ENCODE data around the gene ELOF1. TPM values are rescaled to one million over a fixed set of nuclear protein-coding genes. Genes with fewer than 3 reads are reported as not detected.

ELOF1 gene
- total RNA-seq, 1 experiment from 2014 or later: 49.4 TPM

DNA sequence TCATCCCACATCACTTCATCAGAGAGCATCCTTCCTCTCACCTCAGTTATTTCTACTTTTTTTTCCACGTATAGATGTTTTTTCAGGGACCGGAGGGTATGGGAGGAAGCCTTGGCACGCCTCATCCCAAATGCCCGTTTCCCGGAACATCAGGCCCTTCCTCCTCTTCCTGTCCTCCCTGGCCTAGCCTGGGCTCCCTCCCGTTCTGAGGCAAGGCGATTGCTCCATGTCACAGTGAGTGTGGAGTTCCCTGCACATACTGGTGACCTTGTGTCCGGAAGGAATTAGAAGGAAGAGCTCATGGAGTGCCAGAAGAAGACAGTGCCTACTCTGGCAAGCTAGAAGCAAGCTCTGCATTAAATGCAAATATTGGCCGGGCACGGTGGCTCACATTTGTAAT, 37.1 kb upstream of the ELOF1 start:
- Histone ChIP-seq H3K36me3 (ENCODE audit: control insufficient read depth, insufficient read depth, low read length) (peaks cover 2% of the 10 kb centered on the region), H3K9me3 (no peaks in the 10 kb centered on the region), H3K27me3 (replicated peaks; ENCODE audit: control insufficient read depth, insufficient read depth, low read length) (no peaks in the 10 kb centered on the region), H3K4me3 (ENCODE audit: low read depth, low read length) (no peak overlapping the region), H3K4me1 (0 out of 2 replicates have a peak, but pooled peaks cover 3% of the 10 kb centered on the region)
- peaks cover 27% of the 10 kb centered on the region for H3K36me3 Mint-ChIP-seq (ENCODE audit: insufficient read depth, unreplicated experiment)
- intact Hi-C loops (cut with micrococcal nuclease; ENCODE audit: unreplicated experiment): loop anchor here (2.0 kb wide), 2 partner anchors 29 to 67 kb away; partner anchors contain the start of gene ECSIT
- TSS peak; percentile 24 for BruUV-seq (replicated peaks)
- ChIA-PET POLR2A (no interaction called here), CTCF (no interaction called here)
- no peaks in the 10 kb centered on the region for H3K9me3 Mint-ChIP-seq (ENCODE audit: unreplicated experiment)
- no peak for TF ChIP-seq CTCF (IDR thresholded peaks at IDR 0.05; ENCODE audit: insufficient read depth in 1 of 2, low read depth in 1 of 2, low read length in 1 of 2, severe bottlenecking in 1 of 2, unreplicated experiment in 1 of 2)
- no peaks in the 10 kb centered on the region for H3K27me3 Mint-ChIP-seq (ENCODE audit: insufficient read depth, unreplicated experiment)
- DNase-seq: no peak
- H3K4me3 Mint-ChIP-seq (ENCODE audit: unreplicated experiment): peak overlapping the region; percentile 90
- H3K4me1 Mint-ChIP-seq (ENCODE audit: low read depth, unreplicated experiment): no peaks in the 10 kb centered on the region
- H3K27ac Mint-ChIP-seq (ENCODE audit: unreplicated experiment): no peak overlapping the region

- Histone ChIP-seq H3K4me1 (0 out of 2 replicates have a peak, but pooled peaks cover 3% of the 10 kb centered on the region), H3K27me3 (replicated peaks; ENCODE audit: control insufficient read depth, insufficient read depth, low read length) (no peaks in the 10 kb centered on the region), H3K36me3 (ENCODE audit: control insufficient read depth, insufficient read depth, low read length) (peaks cover 2% of the 10 kb centered on the region; the same call in 1 of the 2 replicates), H3K4me3 (ENCODE audit: low read depth, low read length) (no peak overlapping the region), H3K9me3 (no peaks in the 10 kb centered on the region)
- no peak for DNase-seq
- peaks cover 3% of the 10 kb centered on the region for H3K27me3 Mint-ChIP-seq (ENCODE audit: insufficient read depth, unreplicated experiment)
- peaks cover 14% of the 10 kb centered on the region for H3K36me3 Mint-ChIP-seq (ENCODE audit: insufficient read depth, unreplicated experiment)
- CTCF ChIA-PET: no interaction called here
- TF ChIP-seq CTCF (IDR thresholded peaks at IDR 0.05; ENCODE audit: insufficient read depth in 1 of 2, low read depth in 1 of 2, low read length in 1 of 2, severe bottlenecking in 1 of 2, unreplicated experiment in 1 of 2): no peak
- no peak overlapping the region for H3K27ac Mint-ChIP-seq (ENCODE audit: unreplicated experiment)
- H3K9me3 Mint-ChIP-seq (ENCODE audit: unreplicated experiment): no peaks in the 10 kb centered on the region
- BruUV-seq (replicated peaks): no TSS peak
- intact Hi-C loops (cut with micrococcal nuclease; ENCODE audit: unreplicated experiment): no loop called here
- POLR2A ChIA-PET: interaction anchor here (0.7 kb wide), 1 partner anchor 213 kb away, joined by 5 read pairs; no protein-coding TSS in a partner anchor
- no peaks in the 10 kb centered on the region for H3K4me1 Mint-ChIP-seq (ENCODE audit: low read depth, unreplicated experiment)
- H3K4me3 Mint-ChIP-seq (ENCODE audit: unreplicated experiment): no peak overlapping the region
Measured at GRCh38 chr19:11594084-11594483, 35.1 kb upstream of the ELOF1 start.

DNA sequence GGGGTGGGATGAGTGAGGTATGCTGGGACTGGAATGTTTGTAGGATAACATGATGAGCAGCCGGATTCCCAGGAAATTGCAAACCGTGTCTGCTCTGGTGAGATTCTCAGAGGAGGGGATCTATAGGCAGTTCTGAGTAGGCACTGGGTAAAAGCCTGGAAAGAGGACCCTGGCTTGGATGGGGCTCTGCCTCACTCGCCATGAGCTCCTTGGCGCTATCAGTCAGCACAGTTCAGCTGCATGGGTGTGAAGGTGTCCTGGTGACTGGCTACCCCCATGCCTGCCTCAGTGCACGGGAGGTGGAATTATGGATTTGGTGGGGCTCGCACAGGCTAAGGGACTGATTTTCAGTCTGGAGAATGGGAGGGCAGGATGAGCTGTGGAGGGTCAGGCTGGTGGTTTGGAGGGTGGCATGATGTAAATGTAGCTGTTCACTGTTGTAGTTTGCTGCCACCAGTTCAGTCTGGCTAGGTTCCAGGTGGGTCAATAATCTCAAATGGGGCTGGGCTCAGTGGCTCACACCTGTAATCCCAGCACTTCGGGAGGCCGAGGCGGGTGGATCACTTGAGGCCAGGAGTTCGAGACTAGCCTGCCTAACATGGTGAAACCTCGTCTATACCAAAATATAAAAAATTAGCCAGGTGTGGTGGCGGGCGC, 29.1 kb upstream of the ELOF1 start:
- ChIA-PET CTCF (interaction anchor here (0.6 kb wide), 1 partner anchor 15 kb away, joined by 4 read pairs; no protein-coding TSS in a partner anchor), POLR2A (no interaction called here)
- H3K36me3 ChIP-seq (ENCODE audit: control insufficient read depth, insufficient read depth, low read length): no peaks in the 10 kb centered on the region
- TF ChIP-seq CTCF (IDR thresholded peaks at IDR 0.05; ENCODE audit: insufficient read depth in 1 of 2, low read depth in 1 of 2, low read length in 1 of 2, severe bottlenecking in 1 of 2, unreplicated experiment in 1 of 2): no peak
- no peak overlapping the region for H3K4me3 ChIP-seq (ENCODE audit: low read depth, low read length)
- Mint-ChIP-seq H3K9me3 (ENCODE audit: unreplicated experiment) (no peaks in the 10 kb centered on the region), H3K27me3 (ENCODE audit: insufficient read depth, unreplicated experiment) (peaks cover 3% of the 10 kb centered on the region), H3K36me3 (ENCODE audit: insufficient read depth, unreplicated experiment) (no peaks in the 10 kb centered on the region), H3K27ac (ENCODE audit: unreplicated experiment) (no peak overlapping the region), H3K4me1 (ENCODE audit: low read depth, unreplicated experiment) (peaks cover 11% of the 10 kb centered on the region), H3K4me3 (ENCODE audit: unreplicated experiment) (no peak overlapping the region)
- no peak for DNase-seq
- H3K4me1 ChIP-seq: peaks cover 6% of the 10 kb centered on the region
- intact Hi-C loops (cut with micrococcal nuclease; ENCODE audit: unreplicated experiment): loop anchor here (1.0 to 2.0 kb wide), 3 partner anchors 28 to 92 kb away; no protein-coding TSS in a partner anchor
- no peaks in the 10 kb centered on the region for H3K27me3 ChIP-seq (replicated peaks; ENCODE audit: control insufficient read depth, insufficient read depth, low read length)
- no peaks in the 10 kb centered on the region for H3K9me3 ChIP-seq
- no TSS peak for BruUV-seq (replicated peaks)

Measured in Caco-2 (cell line).